ENCODE results near the gene IRAK2. TPM values are rescaled to one million over a fixed set of nuclear protein-coding genes. Genes with fewer than 3 reads are reported as not detected.
A peak's percentile ranks its signal among the peaks of the same experiment; 100 is the strongest.

The IRAK2 gene
- total RNA-seq (2021; fragmentation: NEBNext Ultra II Directional; extraction: Animal tissue kit (Norgen Biotek cat#: 25700)): 1.3 and 1.5 TPM in 2 replicates
- 1.5 TPM in 2 replicates for polyA plus RNA-seq (2011; rRNA removed)
- polyA plus RNA-seq (2011; cell fraction: cytosol; rRNA removed): 1.4 TPM
- polyA plus RNA-seq (2011; cell fraction: nucleus; rRNA removed): 1.4 TPM
- polyA plus RNA-seq (2012, experiment 1 of 2): 0.84 to 1.4 TPM (median 0.98 TPM) in 4 replicates
- polyA plus RNA-seq (2012, experiment 2 of 2): 0.89 TPM
- polyA plus RNA-seq (2013, experiment 1 of 2): 0.61 TPM
- polyA plus RNA-seq (2013, experiment 2 of 2): 0.53 TPM
- 1.2 and 1.5 TPM in 2 replicates for polyA minus RNA-seq (2011; rRNA and poly(A)+ RNA removed)
- polyA minus RNA-seq (2011; cell fraction: cytosol; rRNA and poly(A)+ RNA removed): 1.1 TPM
- 1.3 TPM for polyA minus RNA-seq (2011; cell fraction: nucleus; rRNA and poly(A)+ RNA removed)
- long read RNA-seq, experiment 1, partial matches to known transcripts: 0 of 1 reads
- long read RNA-seq, experiment 1, other reads (novel, unspliced or antisense): 1 of 1 reads
- long read RNA-seq, experiment 2: 0 reads

GRCh38 chr3:10164546-10165393, at the start of gene IRAK2:
Gene IRAK2 (plus strand): TSS chr3:10164919. CDS start chr3:10164955, 36 bp downstream.
- Histone ChIP-seq H4K20me1 (replicated peaks in 1 of 2; ENCODE audit: control insufficient read depth in 1 of 2, insufficient read depth in 2 of 2, low read length in 2 of 2) (no peaks in the 10 kb centered on the region), H3K23ac (ENCODE audit: insufficient read length) (no peak within 1 kb of the TSS), H3K79me2 (ENCODE audit: control insufficient read depth in 1 of 2, insufficient read depth in 2 of 2, low read length in 2 of 2) (no peaks in the 10 kb centered on the region), H3K56ac (replicated peaks; ENCODE audit: insufficient read length, low read depth, low read length) (peak within 1 kb of the TSS; percentile 69), H2AK5ac (ENCODE audit: low read depth, low read length) (no peak within 1 kb of the TSS), H2BK5ac (ENCODE audit: low read depth, low read length) (no peak within 1 kb of the TSS; the same call in 1 of the 2 replicates), H3K4me1 (replicated peaks in 1 of 4; ENCODE audit: control insufficient read depth in 3 of 4, insufficient read depth in 4 of 4, low read length in 3 of 4) (peaks cover 0 to 2% (median 0%) of the 10 kb centered on the region in 4 experiments; a peak in 2 of 7 replicates), H3K4me2 (ENCODE audit: insufficient read depth in 1 of 2, low read depth in 2 of 2, low read length in 2 of 2) (peak within 1 kb of the TSS; percentile 62 to 95), H3K4me3 (ENCODE audit: extremely low read depth in 1 of 4, insufficient read depth in 2 of 4, low read depth in 3 of 4, low read length in 4 of 4) (peak within 1 kb of the TSS; percentile 44 to 86 (median 75)), H2BK15ac (ENCODE audit: low read length) (0 out of 2 replicates have a peak within 1 kb of the TSS, but pooled peaks have one; percentile 88), H2BK20ac (ENCODE audit: low read length) (no peak within 1 kb of the TSS), H3K4ac (replicated peaks; ENCODE audit: insufficient read length, low read depth, low read length) (no peak within 1 kb of the TSS), H2BK12ac (ENCODE audit: low read depth, low read length) (no peak within 1 kb of the TSS; the same call in 1 of the 2 replicates), H3K27ac (ENCODE audit: low read depth, low read length) (no peak within 1 kb of the TSS), H4K5ac (ENCODE audit: insufficient read length, low read depth, low read length) (no peak within 1 kb of the TSS), H2AFZ (ENCODE audit: low read length) (peak within 1 kb of the TSS; percentile 84; the same call in 1 of the 2 replicates), H2BK120ac (replicated peaks; ENCODE audit: low read depth, low read length) (no peak within 1 kb of the TSS), H3K36me3 (ENCODE audit: control insufficient read depth in 2 of 4, insufficient read depth in 4 of 4, low read length in 3 of 4) (no peaks in the 10 kb centered on the region), H3K18ac (ENCODE audit: extremely low read depth, low read length) (no peak within 1 kb of the TSS), H3K27me3 (replicated peaks in 1 of 4; ENCODE audit: control insufficient read depth in 3 of 4, extremely low read depth in 1 of 4, insufficient read depth in 3 of 4, low read length in 3 of 4) (no peaks in the 10 kb centered on the region; a peak in 1 of 7 replicates), H3K9me3 (ENCODE audit: insufficient read depth in 2 of 2, low read depth in 1 of 2, low read length in 1 of 2) (peaks cover 7 to 12% of the 10 kb centered on the region in 2 experiments; a peak in 2 of 4 replicates), H3K79me1 (ENCODE audit: low read depth, low read length) (no peaks in the 10 kb centered on the region), H4K8ac (ENCODE audit: extremely low read depth, insufficient read depth, low read length) (peak within 1 kb of the TSS; percentile 65), H3K23me2 (ENCODE audit: low read depth, low read length) (peaks cover 6% of the 10 kb centered on the region; the same call in 1 of the 2 replicates), H3K14ac (ENCODE audit: insufficient read length) (no peak within 1 kb of the TSS), H4K91ac (replicated peaks; ENCODE audit: insufficient read length, low read length) (no peak within 1 kb of the TSS), H3K9ac (replicated peaks in 1 of 4; ENCODE audit: extremely low read depth in 1 of 4, low read depth in 3 of 4, low read length in 3 of 4) (peak within 1 kb of the TSS in 1 of 4 experiments; percentile 52; a peak in 2 of 7 replicates)
- DNase-seq (ENCODE audit: low read depth in 1 of 2, low spot score in 2 of 2) (peak in 1 of 2 experiments; percentile 84), FAIRE-seq (no peak)
- 11% methylated on average over 46 of the region's 76 CpGs; no CpG with 5 or more reads in 1 of the 2 experiments for WGBS, 2 experiments (ENCODE audit: extremely low coverage in 1 of 2, insufficient coverage in 1 of 2, insufficient read length in 1 of 2, insufficient replicate concordance in 2 of 2, low coverage in 1 of 2, low lambda C conversion rate in 2 of 2, missing lambda C conversion rate in 1 of 2)
- ChIA-PET CTCF (ENCODE audit: partially characterized antibody) (interaction anchor here (0.6 to 5.7 kb wide), 20 partner anchors 8 to 253 kb away, joined by 3 to 38 read pairs (median 4); no protein-coding TSS in a partner anchor), POLR2A (ENCODE audit: partially characterized antibody) (interaction anchor here (1.0 to 1.5 kb wide), 4 partner anchors 16 to 83 kb away, joined by 3 to 5 read pairs (median 4); partner anchors contain the start of gene TATDN2)
- TF ChIP-seq BRCA1 (IDR thresholded peaks at IDR 0.05; ENCODE audit: low read depth, low read length) (no peak), YY1 (IDR thresholded peaks at IDR 0.05; ENCODE audit: low read depth, low read length) (no peak), ASH2L (IDR thresholded peaks at IDR 0.05; ENCODE audit: low read length) (peak; percentile 68), JUN (IDR thresholded peaks at IDR 0.05; ENCODE audit: low read depth, low read length) (no peak), NANOG (IDR thresholded peaks at IDR 0.05; ENCODE audit: insufficient read depth, low read depth, low read length, poor library complexity, severe bottlenecking) (no peak), BCL11A (IDR thresholded peaks at IDR 0.05; ENCODE audit: low read depth in 2 of 2, low read length in 2 of 2) (no peak), BACH1 (IDR thresholded peaks at IDR 0.05; ENCODE audit: low read length) (no peak), E2F6 (IDR thresholded peaks at IDR 0.05) (peak; percentile 29; the same call in 1 of the 2 replicates)

All from H1 (cell line).